Omental fat pad (tissue), 4 donors: Measurements from ENCODE around the gene TFPI. TPM values are rescaled to one million over a fixed set of nuclear protein-coding genes. Genes with fewer than 3 reads are reported as not detected.

Experiments used
- ATAC-seq: fragments of 150-250 bp; one replicate; pipeline ENCODE4 v1.9.1; 2016; ENCODE audit warnings: mild to moderate bottlenecking, moderate library complexity; ENCODE audit not compliant: low FRiP score
- DNase-seq: peaks from one replicate; pipeline ENCODE4 v3.0.0-alpha.2; 2019; ENCODE audit warnings: low spot score
- CTCF ChIP-seq, 3 donors: fragments of 450-650 bp; IDR thresholded peaks; one replicate each; pipeline ENCODE4 v1.5.1; 2016 to 2017; ENCODE audit warnings: antibody characterized with exemption in 3 of 3, mild to moderate bottlenecking in 3 of 3, moderate library complexity in 2 of 3
- total RNA-seq, 4 donors: library from RNA; depleted of rRNA; stranded (reverse); fragments of >200 nt; gene quantifications; one replicate each; pipeline ENCODE4 v1.1.0, GENCODE V29; 2016

Gene TFPI
- total RNA-seq, 4 donors from 2014 or later: 73.6 to 223 (median 83.3) TPM

GRCh38 chr2:187554704-187555082 lies 458 bp upstream of the TFPI start:
- DNase-seq (no peak), ATAC-seq (no peak)
- TF ChIP-seq CTCF (IDR thresholded peaks at IDR 0.05): no peak

GRCh38 chr2:187552828-187553681 lies 1.2 kb downstream of the TFPI start:
- ATAC-seq (no peak), DNase-seq (no peak)
- TF ChIP-seq CTCF (IDR thresholded peaks at IDR 0.05): no peak

- TF ChIP-seq CTCF (IDR thresholded peaks at IDR 0.05): no peak
- ATAC-seq: no peak
- DNase-seq: no peak
These were observed 1.9 kb downstream of the TFPI start for GRCh38 chr2:187552381-187552780.

- DNase-seq (no peak), ATAC-seq (no peak)
- no peak for TF ChIP-seq CTCF (IDR thresholded peaks at IDR 0.05)
These were observed 3.4 kb downstream of the TFPI start for GRCh38 chr2:187550857-187551256.

GRCh38 chr2:187549951-187550555 lies 4.2 kb downstream of the TFPI start:
- ATAC-seq: no peak
- TF ChIP-seq CTCF (IDR thresholded peaks at IDR 0.05): no peak
- no peak for DNase-seq

GRCh38 chr2:187549193-187549592 lies 5.0 kb downstream of the TFPI start:
- no peak for TF ChIP-seq CTCF (IDR thresholded peaks at IDR 0.05)
- ATAC-seq (no peak), DNase-seq (no peak)

GRCh38 chr2:187548656-187549055 lies 5.6 kb downstream of the TFPI start:
- DNase-seq (no peak), ATAC-seq (no peak)
- TF ChIP-seq CTCF (IDR thresholded peaks at IDR 0.05): no peak
